IMR-90 (cell line): ENCODE results near the gene EHF. TPM values are rescaled to one million over a fixed set of nuclear protein-coding genes. Genes with fewer than 3 reads are reported as not detected.

Source experiments
- ATAC-seq: fragments of 200-7000 bp; cut with Tn5 transposase; 2 replicates; pipeline ENCODE4 v1.9.1; 2020; ENCODE audit warnings: low read depth, mild to moderate bottlenecking, moderate library complexity
- BruUV-seq: library from RNA; stranded (reverse); fragments of 400-500 nt; replicated peaks from 2 replicates; lab custom pipeline; 2021; lab: Mats Ljungman, UMichigan
- CTCF ChIA-PET: fragments of 300-600 bp; formaldehyde crosslinking; extraction: SDS; loops from one replicate; lab custom pipeline; 2021; ENCODE audit warnings: antibody characterized with exemption; lab: Yijun Ruan, JAX
- POLR2A ChIA-PET: fragments of 300-600 bp; sonication (Branson Sonifier 250); formaldehyde crosslinking; loops from one replicate; lab custom pipeline; 2022; ENCODE audit warnings: antibody characterized with exemption; ENCODE audit not compliant: unreplicated experiment; lab: Charles Lee
- DNase-seq: peaks from one replicate; pipeline ENCODE4 v3.0.0; 2013
- H2AFZ ChIP-seq: replicated peaks from 2 replicates; pipeline ENCODE3; 2013; ENCODE audit warnings: low read length, mild to moderate bottlenecking; ENCODE audit not compliant: poor library complexity
- H2AK5ac ChIP-seq: 2 replicates; pipeline ENCODE4 v1.6.1; 2013; ENCODE audit warnings: low read depth, low read length, inconsistent platforms
- H2AK9ac ChIP-seq: replicated peaks from 2 replicates; pipeline ENCODE3; 2013; ENCODE audit warnings: mild to moderate bottlenecking, low read depth, low read length, moderate library complexity; ENCODE audit not compliant: poor library complexity
- H2BK120ac ChIP-seq: 2 replicates; pipeline ENCODE4 v1.6.1; 2013; ENCODE audit warnings: low read depth, low read length, inconsistent platforms
- H2BK15ac ChIP-seq: 3 replicates; pipeline ENCODE4 v1.6.1; 2013; ENCODE audit warnings: low read depth, low read length, inconsistent platforms
- H2BK20ac ChIP-seq: 2 replicates; pipeline ENCODE4 v1.6.1; 2013; ENCODE audit warnings: low read depth, mild to moderate bottlenecking, inconsistent platforms, low read length, moderate library complexity
- H2BK5ac ChIP-seq: 2 replicates; pipeline ENCODE4 v1.6.1; 2013; ENCODE audit warnings: mild to moderate bottlenecking, low read depth, low read length, inconsistent platforms; ENCODE audit not compliant: poor library complexity, severe bottlenecking
- H3K14ac ChIP-seq: replicated peaks from 2 replicates; pipeline ENCODE4 v1.6.1; 2013; ENCODE audit warnings: low read depth, low read length, inconsistent platforms
- H3K18ac ChIP-seq: 2 replicates; pipeline ENCODE4 v1.6.1; 2013; ENCODE audit warnings: low read depth, low read length, control low read depth
- H3K23ac ChIP-seq: 2 replicates; pipeline ENCODE4 v1.6.1; 2013; ENCODE audit warnings: low read depth, low read length, inconsistent platforms
- H3K27ac ChIP-seq: 2 replicates; pipeline ENCODE4 v1.5.1; 2013; ENCODE audit warnings: mild to moderate bottlenecking, control low read depth, low read length; ENCODE audit not compliant: insufficient read depth
- H3K27me3 ChIP-seq: 2 replicates; pipeline ENCODE4 v1.6.1; 2013; ENCODE audit warnings: low read length; ENCODE audit not compliant: control insufficient read depth, insufficient read depth
- H3K36me3 ChIP-seq: 2 replicates; pipeline ENCODE4 v1.6.1; 2013; ENCODE audit warnings: low read length, mixed read lengths; ENCODE audit not compliant: control insufficient read depth, insufficient read depth
- H3K4ac ChIP-seq: 2 replicates; pipeline ENCODE4 v1.6.1; 2013; ENCODE audit warnings: low read depth, low read length, inconsistent platforms
- H3K4me1 ChIP-seq: 2 replicates; pipeline ENCODE4 v1.6.1; 2013; ENCODE audit warnings: low read length, mixed read lengths; ENCODE audit not compliant: control insufficient read depth, insufficient read depth
- H3K4me2 ChIP-seq: 2 replicates; pipeline ENCODE4 v1.6.1; 2013; ENCODE audit warnings: low read depth, mild to moderate bottlenecking, control low read depth, low read length, moderate library complexity
- H3K4me3 ChIP-seq: 2 replicates; pipeline ENCODE4 v1.5.1; 2013; ENCODE audit warnings: low read depth, mild to moderate bottlenecking, control low read depth, low read length, moderate library complexity; ENCODE audit not compliant: insufficient read depth
- H3K56ac ChIP-seq: 2 replicates; pipeline ENCODE4 v1.6.1; 2013; ENCODE audit warnings: low read length, inconsistent platforms; ENCODE audit not compliant: insufficient read depth; ENCODE audit errors: extremely low read depth
- H3K79me1 ChIP-seq, 2 experiments: 2 replicates each; pipeline ENCODE4 v1.6.1; 2013; ENCODE audit warnings: low read length in 2 of 2, inconsistent platforms in 1 of 2, low read depth in 1 of 2
- H3K9ac ChIP-seq: 2 replicates; pipeline ENCODE4 v1.6.1; 2013; ENCODE audit warnings: low read depth, low read length, control low read depth
- H3K9me1 ChIP-seq: 2 replicates; pipeline ENCODE4 v1.6.1; 2013; ENCODE audit warnings: low read length, inconsistent platforms; ENCODE audit not compliant: insufficient read depth
- H3K9me3 ChIP-seq: 2 replicates; pipeline ENCODE4 v1.6.1; 2013; ENCODE audit warnings: low read length; ENCODE audit not compliant: control insufficient read depth, insufficient read depth
- H4K20me1 ChIP-seq: 2 replicates; pipeline ENCODE4 v1.6.1; 2013; ENCODE audit warnings: low read length, inconsistent platforms; ENCODE audit not compliant: insufficient read depth
- H4K5ac ChIP-seq: 2 replicates; pipeline ENCODE4 v1.6.1; 2013; ENCODE audit warnings: mild to moderate bottlenecking, low read depth, low read length, control low read depth
- H4K8ac ChIP-seq, 2 experiments: 2 replicates each; pipeline ENCODE4 v1.6.1; 2013; ENCODE audit warnings: low read depth in 2 of 2, low read length in 2 of 2, control low read depth in 1 of 2, inconsistent platforms in 1 of 2
- H4K91ac ChIP-seq: 2 replicates; pipeline ENCODE4 v1.6.1; 2013; ENCODE audit warnings: low read depth, low read length, inconsistent platforms; ENCODE audit not compliant: insufficient read depth
- ELK1 ChIP-seq: fragments of 150-350 bp; IDR thresholded peaks from 2 replicates; pipeline ENCODE4 v1.6.1; 2016; ENCODE audit warnings: low read depth, mild to moderate bottlenecking, low read length, moderate library complexity, borderline replicate concordance
- FOS ChIP-seq: fragments of 150-350 bp; IDR thresholded peaks from 2 replicates; pipeline ENCODE4 v1.6.1; 2016; ENCODE audit warnings: low read depth, low read length
- MAZ ChIP-seq: IDR thresholded peaks from 2 replicates; pipeline ENCODE4 v1.6.1; 2012; ENCODE audit warnings: low read depth, mild to moderate bottlenecking, low read length, improper control_type of control experiment, moderate library complexity, borderline replicate concordance
- MXI1 ChIP-seq: IDR thresholded peaks from 2 replicates; pipeline ENCODE4 v1.6.1; 2012; ENCODE audit warnings: low read depth, mild to moderate bottlenecking, low read length, moderate library complexity, borderline replicate concordance
- POLR2A ChIP-seq: IDR thresholded peaks from 2 replicates; pipeline ENCODE4 v1.6.1; 2012; ENCODE audit warnings: mild to moderate bottlenecking, low read depth, low read length
- RAD21 ChIP-seq: IDR thresholded peaks from 2 replicates; pipeline ENCODE4 v1.6.1; 2012; ENCODE audit warnings: low read length, improper control_type of control experiment
- RCOR1 ChIP-seq: IDR thresholded peaks from 2 replicates; pipeline ENCODE4 v1.6.1; 2012; ENCODE audit warnings: mild to moderate bottlenecking, low read length, improper control_type of control experiment; ENCODE audit not compliant: insufficient replicate concordance
- RFX5 ChIP-seq: IDR thresholded peaks from 2 replicates; pipeline ENCODE4 v1.8.0; 2012; ENCODE audit warnings: low read depth, mild to moderate bottlenecking, low read length, moderate library complexity
- USF2 ChIP-seq: fragments of 150-350 bp; IDR thresholded peaks from 2 replicates; pipeline ENCODE4 v1.6.1; 2017; ENCODE audit warnings: mild to moderate bottlenecking, antibody characterized with exemption, low read length, low read depth
- WGBS, 2 experiments: methylation state at CpG; one replicate each; pipeline versions ENCODE4 v1.1.5 to v1.1.7; 2013; ENCODE audit warnings: missing lambda C conversion rate in 2 of 2; ENCODE audit not compliant: insufficient read length in 1 of 2; ENCODE audit errors: extremely low coverage in 2 of 2; 5-methylcytosine and 5-hydroxymethylcytosine counted together
- dilution Hi-C: fragments of 300-500 bp; cut with HindIII; formaldehyde crosslinking; loops from one replicate; pipeline ENCODE4 v1.14.3; 2018; ENCODE audit warnings: low sequenced_read_pairs; ENCODE audit not compliant: unreplicated experiment
- in situ Hi-C: fragments of 300-500 bp; cut with MboI; formaldehyde crosslinking; loops from 3 replicates; pipeline ENCODE4 v1.14.3; 2019; ENCODE audit warnings: low sequenced_read_pairs, inconsistent platforms, mixed read lengths
- intact Hi-C: fragments of 100-400 bp; cut with micrococcal nuclease; formaldehyde crosslinking; loops from 2 replicates; pipeline ENCODE4 v1.10.0; 2022
- polyA plus RNA-seq, 3 experiments: library from polyadenylated mRNA; depleted of rRNA; stranded (reverse); fragments of >200 nt; gene quantifications; 2 replicates each; pipeline ENCODE4 v1.2.3, GENCODE V29; 2012; ENCODE audit warnings: low replicate concordance in 1 of 3
- total RNA-seq: library from RNA; depleted of rRNA; stranded (reverse); fragments of >200 nt; gene quantifications from 2 replicates; pipeline ENCODE4 v1.2.3, GENCODE V29; 2012

EHF gene
- total and polyA plus RNA-seq, 2 of the 4 experiments (the other 2 are of a cell fraction), result under 0.01 TPM; not detected in 1

GRCh38 chr11:34651551-34651950, 30.7 kb downstream of the EHF start:
- Histone ChIP-seq H3K27me3 (no peaks in the 10 kb centered on the region), H2AK9ac (no peak overlapping the region), H2BK120ac (peak overlapping the region; percentile 38; the same call in 1 of the 2 replicates), H2BK15ac (peak overlapping the region; percentile 64; the same call in 1 of the 3 replicates), H3K23ac (no peak overlapping the region), H3K4ac (peak overlapping the region; percentile 6; the same call in 1 of the 2 replicates), H3K9ac (no peak overlapping the region), H4K5ac (no peak overlapping the region), H3K9me1 (peaks cover 20% of the 10 kb centered on the region), H3K9me3 (no peaks in the 10 kb centered on the region), H4K20me1 (no peaks in the 10 kb centered on the region), H3K79me1 (no peaks in the 10 kb centered on the region), H3K27ac (no peak overlapping the region), H3K56ac (no peak overlapping the region), H2AFZ (no peak overlapping the region), H3K4me3 (no peak overlapping the region), H2BK20ac (peak overlapping the region; percentile 38; the same call in 1 of the 2 replicates), H3K4me1 (peaks cover 15% of the 10 kb centered on the region), H3K18ac (no peak overlapping the region), H3K4me2 (no peak overlapping the region), H2AK5ac (peak overlapping the region; percentile 5), H4K8ac (no peak overlapping the region; a peak in 1 of 4 replicates), H2BK5ac (no peak overlapping the region), H3K36me3 (no peaks in the 10 kb centered on the region), H4K91ac (no peak overlapping the region), H3K14ac (0 out of 2 replicates have a peak overlapping the region, but pooled peaks have one; percentile 3)
- WGBS, 2 experiments, result no CpG with 5 or more reads among the region's 3 CpGs
- CTCF ChIA-PET, result no interaction called here
- POLR2A ChIA-PET, result no interaction called here
- intact Hi-C loops, result no loop called here
- in situ Hi-C loops, result no loop called here
- ATAC-seq (no peak), DNase-seq (peak; percentile 28)
- BruUV-seq, result no TSS peak
- no peak for TF ChIP-seq RAD21
- no peak for TF ChIP-seq RCOR1
- TF ChIP-seq POLR2A, result no peak
- no peak for TF ChIP-seq RFX5
- no peak for TF ChIP-seq ELK1
- TF ChIP-seq USF2, result no peak
- TF ChIP-seq MXI1, result no peak
- no peak for TF ChIP-seq MAZ
- TF ChIP-seq FOS, result no peak
- dilution Hi-C loops, result no loop called here
